HG03280 (cell line): ENCODE measurements around the gene RAPGEF3.
A peak's percentile ranks its signal among the peaks of the same experiment; 100 is the strongest.

Experiments
- ATAC-seq: cut with Tn5 transposase; IDR thresholded peaks from one replicate; pipeline ENCODE4 v1.9.1; 2021; ENCODE audit warnings: mild to moderate bottlenecking, moderate library complexity; ENCODE audit not compliant: unreplicated experiment

Gene RAPGEF3

DNA sequence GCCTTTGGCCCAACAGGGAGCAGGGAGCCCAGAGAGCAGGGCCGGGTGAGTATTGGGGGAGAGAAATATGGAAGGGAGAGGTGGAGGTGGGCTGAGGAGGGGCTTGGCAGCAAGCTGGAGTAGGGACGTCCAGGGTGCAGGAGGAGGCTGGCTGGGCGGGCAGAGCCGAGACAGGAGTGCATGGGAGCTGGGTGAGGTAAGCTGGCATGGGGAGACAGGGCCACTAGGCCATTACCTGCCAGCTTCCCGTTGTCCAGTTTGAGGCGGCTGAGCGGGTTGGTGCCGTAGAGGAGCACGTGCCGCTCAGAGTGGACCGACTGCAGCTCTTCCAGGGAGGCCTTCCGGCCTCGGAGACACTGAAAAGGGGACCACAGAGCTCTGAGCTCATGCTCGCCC, 32.7 kb upstream of the RAPGEF3 start:
- no peak for ATAC-seq

DNA sequence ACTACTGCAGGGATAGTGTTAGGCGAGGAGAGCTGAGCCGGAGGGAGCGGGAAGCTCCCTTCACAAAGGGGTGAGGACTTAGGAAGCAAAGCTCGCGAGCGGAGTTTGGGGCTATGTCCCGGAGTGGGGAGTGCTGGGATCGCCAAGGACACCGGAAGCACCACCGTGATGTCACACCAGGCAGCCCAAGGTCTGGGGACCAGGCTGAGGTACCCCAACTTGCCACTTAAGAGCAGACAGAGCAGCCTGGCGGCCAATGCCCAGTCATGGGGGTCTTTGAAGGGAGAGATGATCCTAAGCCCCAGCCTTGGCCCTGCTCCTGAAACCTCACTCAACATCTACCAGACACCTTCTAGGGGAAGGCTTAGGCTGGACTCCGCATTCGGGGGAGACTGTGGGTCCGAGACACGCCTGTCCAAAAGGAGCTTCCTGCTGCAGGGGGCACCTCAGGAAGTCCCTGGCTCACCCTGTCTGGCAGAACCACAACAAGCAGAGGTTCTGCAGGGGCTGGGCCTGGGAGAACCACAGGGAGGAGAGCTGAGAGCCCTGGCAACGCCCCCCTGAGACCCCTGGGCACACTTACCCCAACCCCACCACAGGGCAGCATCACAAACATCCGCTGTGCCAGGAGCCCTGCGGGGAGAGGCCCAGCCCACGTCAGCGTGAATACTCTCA, 32.1 kb upstream of the RAPGEF3 start:
- ATAC-seq = no peak

DNA sequence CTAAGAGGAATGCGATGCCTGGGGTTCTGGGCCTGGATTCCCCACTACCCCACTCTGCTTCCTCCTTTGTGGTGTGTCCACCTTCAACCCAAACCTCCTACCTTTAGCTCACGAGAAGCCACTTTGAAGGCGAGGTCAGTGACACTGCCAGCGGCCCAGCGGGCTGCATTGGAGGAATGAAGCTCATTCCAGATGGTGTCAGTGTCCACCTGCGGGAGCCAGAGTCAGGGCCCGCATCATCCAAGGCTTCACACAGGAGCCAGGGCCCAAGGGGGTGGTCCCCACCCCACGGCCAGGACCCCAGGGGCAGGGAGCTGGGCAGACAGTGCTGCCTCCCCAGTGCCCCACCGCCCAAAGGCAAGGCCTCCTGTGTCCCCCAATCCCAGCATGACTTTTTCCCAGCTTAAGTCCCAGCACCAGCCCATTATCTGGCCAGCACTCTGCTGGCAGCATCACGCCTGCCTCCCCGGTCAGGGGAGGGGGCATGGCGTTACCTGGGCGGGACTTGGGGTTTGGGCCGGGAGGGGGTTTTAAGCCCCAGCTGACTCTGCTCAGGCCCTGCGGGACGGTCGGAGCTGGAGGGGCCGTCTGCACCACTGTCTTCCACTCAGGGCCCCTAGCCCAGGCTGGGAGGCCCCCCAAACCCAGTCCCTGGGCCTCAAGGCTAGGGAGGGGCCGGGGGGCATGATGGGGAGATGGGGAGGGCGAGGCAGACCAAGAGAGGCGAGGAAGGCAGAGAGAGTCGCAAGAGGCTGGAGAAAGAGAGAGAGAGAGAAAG, 31.2 kb upstream of the RAPGEF3 start:
- no peak for ATAC-seq

DNA sequence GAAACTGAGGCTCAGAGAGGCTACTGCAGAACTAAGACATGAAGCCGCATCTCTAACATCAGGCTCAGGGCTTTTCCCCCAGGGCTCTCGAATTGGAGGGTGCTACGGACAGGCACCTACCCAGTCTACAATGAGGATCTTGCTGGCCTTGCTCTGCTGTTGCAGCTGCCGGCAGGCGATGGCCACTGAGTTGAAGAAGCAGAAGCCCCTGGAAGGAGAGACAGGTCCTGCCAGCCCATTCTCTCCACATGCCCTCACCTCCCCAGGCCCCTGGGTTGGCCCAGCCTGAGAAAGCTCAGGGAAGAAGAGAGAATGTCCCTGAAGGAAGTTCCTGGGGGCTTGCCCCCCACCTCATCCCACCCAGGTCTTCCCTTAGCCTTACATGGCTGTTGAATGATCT, 30.5 kb upstream of the RAPGEF3 start:
- no peak for ATAC-seq

DNA sequence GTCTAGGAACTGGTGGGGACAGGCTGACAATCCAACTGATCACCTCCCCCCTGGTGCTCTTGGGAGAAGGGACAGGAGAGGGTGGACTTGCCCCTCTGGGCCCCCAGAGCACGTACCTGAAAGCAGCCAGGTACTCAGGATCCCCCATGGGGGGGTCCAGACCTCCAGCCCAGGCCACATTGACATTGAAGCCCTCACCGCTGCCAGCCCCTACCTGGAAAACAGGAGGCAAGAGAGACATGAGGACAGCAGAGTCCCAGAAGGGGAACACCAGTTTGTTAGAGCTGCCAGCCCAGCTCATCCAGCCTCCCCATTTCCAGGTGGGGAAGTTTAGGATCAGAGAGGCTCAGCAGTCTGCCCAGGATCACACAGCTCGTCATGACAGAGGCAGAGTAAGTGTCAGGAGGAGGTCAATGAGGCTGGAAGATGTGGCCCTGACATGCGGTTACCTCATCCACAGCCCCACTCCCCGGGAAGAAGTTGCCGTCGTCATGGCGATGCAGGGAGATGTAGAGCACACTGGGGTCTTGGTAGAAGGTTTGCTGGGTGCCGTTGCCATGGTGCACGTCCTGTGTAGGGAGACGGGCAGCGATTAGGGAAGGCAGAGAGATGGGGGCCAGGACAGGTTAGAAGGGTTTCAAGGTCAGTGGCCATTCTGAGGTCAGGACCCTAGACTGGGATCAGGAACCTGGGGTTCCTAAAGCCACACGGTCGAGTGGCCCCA, 29.1 kb upstream of the RAPGEF3 start:
- ATAC-seq = no peak

DNA sequence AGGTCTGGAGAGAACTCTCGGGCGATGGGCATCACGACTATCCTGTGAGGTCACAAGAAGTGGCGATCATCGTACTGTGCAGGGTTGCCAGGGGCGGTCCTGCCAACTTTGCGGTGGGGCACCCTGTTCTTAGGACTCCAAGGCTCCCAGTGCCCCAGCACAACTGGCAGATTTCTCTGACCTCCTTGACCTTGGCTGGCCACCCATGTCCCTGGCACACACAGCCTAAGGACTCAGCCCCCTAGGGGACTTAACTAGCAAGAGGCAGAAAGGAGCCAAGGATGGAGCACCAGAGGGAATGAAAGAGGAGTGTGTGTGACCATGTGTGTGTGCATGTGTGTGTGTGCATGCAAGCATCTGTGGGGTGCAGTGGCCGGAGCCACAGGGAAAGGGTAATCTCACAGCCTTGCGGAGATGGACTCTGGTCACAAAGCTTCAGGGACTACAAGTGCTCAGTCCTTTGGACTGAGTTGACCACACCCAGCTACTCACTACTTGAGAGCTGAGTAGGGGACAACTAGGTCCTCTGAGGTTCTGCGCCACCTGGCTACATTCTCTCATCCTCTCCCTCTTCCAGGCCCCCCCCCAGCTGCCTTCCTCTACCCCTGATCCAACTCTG, 28.1 kb upstream of the RAPGEF3 start:
- no peak for ATAC-seq

DNA sequence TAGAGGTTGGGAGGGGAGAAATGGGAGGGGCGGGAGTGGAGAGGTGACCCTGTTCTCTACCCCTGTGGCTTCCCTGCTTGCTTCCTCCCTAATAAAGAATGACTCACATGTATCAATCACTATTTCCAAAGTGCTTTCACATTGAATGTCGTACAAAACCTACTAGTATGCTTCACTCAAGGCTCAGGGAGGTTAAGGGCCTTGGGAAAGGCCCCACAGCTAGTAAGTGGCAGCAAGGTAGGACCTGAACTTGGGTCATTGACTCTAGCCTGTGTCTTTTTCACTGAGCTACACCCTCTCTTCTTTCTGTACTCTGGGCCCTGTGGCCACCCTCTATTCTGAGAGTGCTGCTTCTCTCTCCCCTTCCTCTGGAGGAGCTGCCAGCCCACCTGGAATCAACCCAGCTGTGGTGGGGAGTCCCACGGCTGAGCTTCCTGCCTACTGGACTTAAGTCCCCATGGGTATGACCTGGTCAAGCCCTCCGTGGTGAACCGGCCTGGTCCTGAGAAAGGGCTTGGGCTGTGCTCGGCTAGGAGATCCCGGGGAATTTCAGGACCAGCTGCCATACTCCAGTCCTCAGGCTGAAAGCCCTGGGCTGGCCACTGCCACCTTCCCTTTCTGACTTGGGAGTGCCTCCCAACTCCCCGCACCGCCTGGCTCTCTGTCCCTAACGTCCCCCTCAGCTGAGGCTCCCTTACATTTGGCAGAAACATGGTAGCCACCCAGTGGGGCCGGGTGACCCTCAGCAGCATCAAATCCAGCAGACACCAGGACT, 27.4 kb upstream of the RAPGEF3 start:
- ATAC-seq = no peak

DNA sequence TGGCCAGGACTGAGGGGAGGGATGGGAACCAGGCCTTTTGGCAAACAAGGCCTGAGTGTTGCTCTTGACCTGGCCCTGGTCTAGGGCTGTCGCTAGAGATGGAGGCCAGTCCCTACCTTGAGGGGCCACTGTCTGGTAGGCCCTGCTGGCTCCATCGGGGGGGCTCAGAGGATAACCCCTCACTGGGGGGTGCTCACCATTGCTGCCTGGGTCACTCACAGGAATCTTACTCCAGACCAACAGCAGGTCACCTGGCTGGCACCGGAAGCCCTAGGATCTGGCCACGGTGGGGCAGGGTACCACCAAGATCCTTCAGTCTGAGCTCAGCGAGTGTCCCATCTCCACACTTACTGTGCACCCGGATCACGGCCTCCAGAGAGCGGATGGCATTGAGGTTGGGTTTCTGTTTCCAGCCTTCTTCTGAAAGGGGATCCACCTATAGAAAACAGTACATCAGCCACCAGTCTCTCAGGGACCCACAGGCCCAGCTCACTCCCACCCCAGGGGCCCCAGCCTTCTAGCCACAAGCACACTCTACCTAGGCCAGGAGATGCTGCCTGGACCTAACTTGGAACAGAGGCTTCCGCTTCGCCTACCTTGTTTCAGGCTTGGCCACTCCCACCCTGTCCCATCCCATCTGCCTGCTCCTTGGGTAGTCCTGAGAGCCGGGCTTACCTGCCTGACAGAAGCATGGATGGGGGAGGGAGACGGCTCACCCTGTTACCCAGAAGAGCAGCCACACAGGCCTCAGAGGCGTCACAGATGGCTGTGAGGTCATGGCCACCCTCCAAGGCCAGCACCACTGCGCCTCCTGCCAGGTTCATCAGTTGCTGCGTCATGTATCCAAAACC, 26.6 kb upstream of the RAPGEF3 start:
- ATAC-seq = no peak

DNA sequence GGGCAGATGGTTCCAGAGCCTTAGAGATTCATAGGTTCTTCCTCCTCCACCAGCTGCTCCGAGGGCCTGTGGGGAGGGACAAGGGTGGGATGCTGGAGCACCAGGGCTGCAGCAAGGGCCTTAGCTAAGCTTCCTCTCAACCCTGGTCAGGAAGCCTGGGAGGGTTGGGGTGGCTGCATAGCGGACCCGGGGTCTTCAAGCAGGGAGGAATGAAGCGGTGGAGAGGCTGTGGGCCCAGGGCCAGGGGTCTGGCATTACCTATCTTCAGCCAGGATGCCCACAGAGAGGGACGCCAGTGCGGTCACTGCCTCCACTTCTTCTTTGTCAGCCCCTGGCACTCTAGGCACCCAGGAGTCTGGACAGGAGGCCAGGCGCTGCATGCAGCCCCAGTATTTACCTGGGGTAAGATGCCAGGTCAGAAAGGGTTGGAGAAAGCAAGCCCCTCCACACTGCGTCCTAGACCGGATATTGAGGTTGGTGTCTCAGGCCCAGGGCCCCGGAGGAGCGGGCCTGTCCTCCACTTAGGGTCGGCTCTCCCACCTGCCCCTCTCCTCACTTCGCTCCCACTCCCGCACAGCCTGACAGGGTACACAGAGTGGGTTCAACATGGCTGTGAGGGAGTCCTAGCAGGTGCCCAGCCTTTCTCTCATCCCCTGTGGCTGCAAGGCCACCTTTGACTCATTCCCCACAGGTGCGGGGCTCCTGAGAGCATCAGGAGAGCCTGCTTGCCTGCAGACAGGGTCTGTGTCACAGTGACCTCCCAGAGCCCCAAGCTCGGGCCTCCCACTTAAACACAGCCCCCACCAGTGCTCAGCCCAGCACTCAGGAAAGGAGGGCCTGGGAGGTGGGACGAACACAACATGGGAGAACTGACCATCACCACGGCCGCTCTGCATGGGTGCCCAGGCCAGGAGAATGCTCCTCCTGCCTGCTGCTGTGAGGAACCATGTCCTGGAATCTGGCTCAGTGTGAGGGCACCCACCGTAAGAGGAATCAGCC, 25.4 kb upstream of the RAPGEF3 start:
- ATAC-seq = no peak

DNA sequence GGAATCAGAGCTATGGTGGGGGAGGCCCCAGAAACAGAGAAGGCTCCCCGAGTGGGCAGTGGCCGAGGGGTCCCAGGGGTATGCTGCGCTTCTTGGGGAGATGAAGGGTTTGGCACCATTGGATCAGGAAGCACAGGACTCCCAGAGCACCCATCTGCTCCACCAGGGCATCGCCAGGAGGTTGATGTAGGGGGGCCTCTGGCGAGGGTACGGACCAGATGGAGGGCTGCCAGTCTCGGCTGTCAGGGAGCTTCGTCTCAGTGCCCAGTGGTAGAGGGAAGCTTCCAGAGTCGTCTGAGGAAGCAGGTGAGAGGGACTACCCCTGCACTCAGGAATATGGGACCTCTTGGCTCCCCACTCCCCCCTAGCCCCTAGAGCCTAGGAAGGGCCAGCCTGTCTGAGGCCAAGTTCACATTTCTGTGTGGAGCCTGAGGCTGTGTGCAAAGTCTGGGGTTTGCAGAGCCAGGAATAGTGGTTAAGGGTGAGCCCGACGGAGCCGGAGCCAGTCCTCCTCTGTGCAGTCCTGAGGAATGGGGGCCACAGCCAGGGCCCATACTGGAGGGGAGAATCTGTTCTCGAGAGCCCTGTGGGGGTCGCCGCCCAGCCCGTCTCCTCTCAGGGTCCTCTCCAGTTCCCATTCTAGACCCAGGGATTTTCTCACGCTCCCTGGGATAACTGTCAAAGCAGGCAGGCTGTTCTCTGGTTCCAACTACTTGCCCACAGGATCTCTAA, 24.5 kb upstream of the RAPGEF3 start:
- ATAC-seq = no peak

DNA sequence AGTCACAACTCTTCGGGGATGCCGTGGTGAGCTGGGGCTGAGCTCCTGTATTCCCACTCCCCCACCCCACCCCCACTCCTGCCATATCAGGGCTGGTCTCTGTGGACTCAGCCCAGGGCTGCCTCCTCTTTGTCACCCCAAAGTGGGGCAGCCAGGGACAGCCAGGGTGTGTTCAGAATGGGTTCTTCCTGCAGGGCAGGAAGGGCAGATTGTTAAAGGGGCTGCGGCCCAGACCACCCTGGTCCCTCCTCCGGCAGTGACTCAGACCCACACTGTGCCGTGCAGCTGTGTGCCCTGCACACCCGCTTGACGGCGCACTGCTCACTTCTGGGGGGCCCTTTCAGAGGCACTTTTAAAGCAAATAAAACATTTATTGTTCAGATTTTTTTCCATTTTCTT, 23.7 kb upstream of the RAPGEF3 start:
- no peak for ATAC-seq

DNA sequence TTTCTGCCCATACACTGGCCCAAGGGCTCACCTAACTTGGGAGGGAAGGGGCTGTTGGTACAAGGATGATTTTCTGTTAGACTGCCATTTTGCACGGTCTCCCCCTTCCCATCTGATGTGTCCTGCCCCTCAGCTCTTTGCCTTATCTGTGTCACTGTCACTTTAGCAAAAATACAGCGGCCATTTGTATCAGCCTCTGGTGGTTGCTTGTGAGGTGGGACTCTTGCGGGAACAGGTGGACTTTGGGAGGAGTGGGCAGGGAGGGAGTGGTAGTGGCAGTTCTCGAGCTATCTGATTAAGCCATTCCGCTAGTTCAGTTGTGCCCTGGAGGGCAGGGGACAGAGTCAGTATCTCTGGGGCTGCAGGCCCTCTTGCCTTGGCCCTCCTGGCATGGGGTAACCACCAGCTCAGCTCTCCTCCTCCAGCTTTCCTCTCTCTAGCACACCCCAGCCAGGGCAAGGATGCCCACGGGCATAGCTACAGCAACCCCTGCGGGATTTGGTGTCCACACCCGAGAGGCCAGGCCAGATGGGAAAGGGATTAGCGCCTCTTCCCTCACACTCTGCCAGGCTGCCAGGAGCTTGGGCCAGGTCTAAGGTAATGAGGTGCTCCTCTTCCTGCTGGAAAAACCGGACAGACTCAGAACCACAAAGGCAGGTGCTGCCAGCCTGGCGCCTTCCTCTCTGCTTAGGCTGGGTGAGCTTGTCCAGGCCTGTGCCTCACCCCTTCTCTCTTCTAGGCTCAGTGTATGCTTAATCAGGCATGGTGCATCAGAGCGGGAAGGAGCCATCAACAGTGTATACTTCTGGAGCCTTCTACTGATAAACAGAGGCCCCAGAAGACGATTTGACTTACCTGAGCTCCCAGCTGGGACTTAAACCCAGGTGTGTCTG, 23.0 kb upstream of the RAPGEF3 start:
- ATAC-seq = no peak

DNA sequence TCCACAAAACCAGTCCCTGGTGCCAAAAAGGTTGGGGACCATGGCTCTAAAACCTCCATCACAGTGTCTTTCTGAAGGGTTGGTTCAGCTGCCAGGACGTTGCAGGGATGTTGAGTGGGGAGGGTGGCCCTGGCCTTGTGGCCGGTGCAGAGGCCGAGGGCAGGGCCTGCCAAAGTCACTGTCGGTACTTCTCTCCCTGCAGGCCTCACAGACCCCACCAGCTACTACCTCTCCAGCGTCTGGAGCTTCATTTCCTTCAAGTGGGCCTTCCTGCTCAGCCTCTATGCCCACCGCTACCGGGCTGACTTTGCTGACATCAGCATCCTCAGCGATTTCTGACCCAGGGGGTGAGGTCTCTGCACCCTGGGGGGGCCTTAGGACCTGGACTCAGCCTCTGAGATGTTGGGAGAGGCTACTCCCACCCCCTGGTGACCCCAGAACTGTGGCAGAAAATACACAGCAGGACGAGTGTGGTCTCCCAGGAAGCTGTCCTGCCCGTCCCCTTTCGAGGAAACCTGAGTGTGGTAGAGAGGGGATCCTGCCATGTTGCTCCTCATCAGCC, 21.3 kb upstream of the RAPGEF3 start:
- ATAC-seq = no peak

DNA sequence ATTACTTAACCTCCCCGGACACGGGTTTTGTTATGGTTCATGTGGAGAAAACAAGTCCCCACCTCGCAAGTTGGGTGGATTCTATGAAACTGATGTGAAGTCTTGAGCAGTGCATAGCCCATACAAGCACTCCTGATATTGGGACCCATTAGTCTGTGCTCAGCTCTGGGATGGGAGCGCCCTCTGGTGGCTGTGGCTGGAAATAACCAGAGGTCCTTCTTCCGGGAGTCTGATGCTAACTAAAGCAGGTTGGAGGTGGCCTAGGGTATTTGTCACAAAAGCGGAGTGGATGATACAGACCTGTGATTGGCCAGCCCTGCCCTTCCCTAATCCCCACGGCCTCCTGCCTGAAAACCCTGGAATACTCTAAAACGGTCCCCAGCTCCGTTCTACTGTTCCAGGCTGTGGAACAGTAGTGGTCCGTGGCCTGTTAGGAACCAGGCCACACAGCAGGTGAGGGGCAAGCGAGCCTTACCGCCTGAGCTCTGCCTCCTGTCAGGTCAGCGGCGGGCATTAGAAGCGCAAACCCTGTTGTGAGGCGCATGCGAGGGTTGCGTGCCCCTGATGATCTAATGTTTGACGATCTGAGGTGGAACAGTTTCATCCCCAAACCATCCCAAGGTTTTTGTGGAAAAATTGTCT, 20.7 kb upstream of the RAPGEF3 start:
- ATAC-seq = peak; percentile 85

DNA sequence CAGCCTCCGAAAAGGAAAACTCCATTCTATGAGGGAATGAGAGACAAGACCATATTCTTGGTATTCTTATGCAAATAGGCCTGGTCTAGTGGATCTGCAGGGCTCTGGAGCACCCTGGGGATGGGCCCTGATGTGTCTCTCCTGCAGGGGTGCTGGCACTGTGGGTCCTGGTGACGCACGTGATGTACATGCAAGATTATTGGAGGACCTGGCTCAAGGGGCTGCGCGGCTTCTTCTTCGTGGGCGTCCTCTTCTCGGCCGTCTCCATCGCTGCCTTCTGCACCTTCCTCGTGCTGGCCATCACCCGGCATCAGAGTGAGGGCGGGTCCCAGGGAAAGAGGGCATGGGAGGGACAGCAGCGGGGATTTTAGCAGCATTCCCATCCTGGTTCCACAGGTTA, 20.2 kb upstream of the RAPGEF3 start:
- no peak for ATAC-seq
